ENCODE data around the gene JDP2. TPM values are rescaled to one million over a fixed set of nuclear protein-coding genes. Genes with fewer than 3 reads are reported as not detected.
A peak's percentile ranks its signal among the peaks of the same experiment; 100 is the strongest.

Gene JDP2
- total and polyA plus RNA-seq, 7 donors = 11.0 to 73.2 (median 37.2) TPM

GRCh38 chr14:75399321-75399720, 28.5 kb upstream of the JDP2 start:
- ATAC-seq (no peak), DNase-seq (no peak)
- Histone ChIP-seq H3K4me3 (no peak overlapping the region), H3K27me3 (ENCODE audit: insufficient read depth in 3 of 3, low read length in 2 of 3) (no peaks in the 10 kb centered on the region), H3K9me3 (peaks cover 6% of the 10 kb centered on the region), H3K4me1 (peaks cover 19% of the 10 kb centered on the region), H3K27ac (peak overlapping the region; percentile 86), H3K36me3 (ENCODE audit: insufficient read depth in 1 of 2, low read depth in 1 of 2) (no peaks in the 10 kb centered on the region)
- TF ChIP-seq CTCF (IDR thresholded peaks at IDR 0.05) = no peak
- intact Hi-C loops (cut with DNase I) = loop anchor here (5.0 kb wide), 2 partner anchors 37 to 57 kb away; no protein-coding TSS in a partner anchor
- 90 to 91% (median 91%) methylated on average over 4 of the region's 4 CpGs for WGBS, 3 donors

GRCh38 chr14:75399843-75400775, 27.7 kb upstream of the JDP2 start:
- peak overlapping the region; percentile 86 for H3K27ac ChIP-seq
- no peaks in the 10 kb centered on the region for H3K36me3 ChIP-seq (ENCODE audit: insufficient read depth in 1 of 2, low read depth in 1 of 2)
- peaks cover 19% of the 10 kb centered on the region for H3K4me1 ChIP-seq
- WGBS, 3 donors = 6 to 13% (median 10%) methylated on average over 7 of the region's 7 CpGs
- DNase-seq (peak; percentile 93 to 96), ATAC-seq (peak; percentile 95 to 97 (median 96))
- H3K9me3 ChIP-seq = peaks cover 6% of the 10 kb centered on the region
- no peak for TF ChIP-seq CTCF (IDR thresholded peaks at IDR 0.05)
- H3K27me3 ChIP-seq (ENCODE audit: insufficient read depth in 3 of 3, low read length in 2 of 3) = no peaks in the 10 kb centered on the region
- intact Hi-C loops (cut with DNase I) = loop anchor here (2.0 to 5.0 kb wide), 3 partner anchors 38 to 59 kb away; no protein-coding TSS in a partner anchor
- peak overlapping the region; percentile 26 for H3K4me3 ChIP-seq

- H3K27ac ChIP-seq = peak overlapping the region; percentile 86
- H3K27me3 ChIP-seq (ENCODE audit: insufficient read depth in 3 of 3, low read length in 2 of 3) = no peaks in the 10 kb centered on the region
- ATAC-seq = peak; percentile 39 to 71 (median 53)
- no peak overlapping the region for H3K4me3 ChIP-seq
- intact Hi-C loops (cut with DNase I) = loop anchor here in 1 of 2 donors (2.0 kb wide), 1 partner anchor 61 kb away; no protein-coding TSS in a partner anchor
- peaks cover 19% of the 10 kb centered on the region for H3K4me1 ChIP-seq
- peak; percentile 52 to 80 for DNase-seq
- peaks cover 6% of the 10 kb centered on the region for H3K9me3 ChIP-seq
- H3K36me3 ChIP-seq (ENCODE audit: insufficient read depth in 1 of 2, low read depth in 1 of 2) = no peaks in the 10 kb centered on the region
- no peak for TF ChIP-seq CTCF (IDR thresholded peaks at IDR 0.05)
- 6 to 16% (median 12%) methylated on average over 10 of the region's 10 CpGs for WGBS, 3 donors
These were observed 26.5 kb upstream of the JDP2 start for GRCh38 chr14:75401361-75401760.

GRCh38 chr14:75402867-75403413, 24.9 kb upstream of the JDP2 start:
- no peak overlapping the region for H3K4me3 ChIP-seq
- ATAC-seq (no peak), DNase-seq (no peak)
- intact Hi-C loops (cut with DNase I) = no loop called here
- peaks cover 19% of the 10 kb centered on the region for H3K4me1 ChIP-seq
- H3K9me3 ChIP-seq = peaks cover 6% of the 10 kb centered on the region
- 93 to 97% (median 96%) methylated on average over 5 of the region's 5 CpGs for WGBS, 3 donors
- no peak for TF ChIP-seq CTCF (IDR thresholded peaks at IDR 0.05)
- H3K27ac ChIP-seq = no peak overlapping the region
- H3K27me3 ChIP-seq (ENCODE audit: insufficient read depth in 3 of 3, low read length in 2 of 3) = no peaks in the 10 kb centered on the region
- no peaks in the 10 kb centered on the region for H3K36me3 ChIP-seq (ENCODE audit: insufficient read depth in 1 of 2, low read depth in 1 of 2)
